Endothelial cell of umbilical vein (primary cell): ENCODE data around the gene CNKSR3. TPM values are rescaled to one million over a fixed set of nuclear protein-coding genes. Genes with fewer than 3 reads are reported as not detected.

Source experiments
- BruUV-seq: library from RNA; stranded (reverse); fragments of 400-500 nt; replicated peaks from 2 replicates; lab custom pipeline; 2021; lab: Mats Ljungman, UMichigan
- CTCF ChIA-PET: fragments of 300-600, 350-600 bp; sonication (Branson Sonifier 250); formaldehyde crosslinking; loops from one replicate; lab custom pipeline; 2021; ENCODE audit warnings: antibody characterized with exemption, inconsistent platforms; lab: Charles Lee
- POLR2A ChIA-PET: fragments of 300-600, 350-600 bp; sonication (Branson Sonifier 250); formaldehyde crosslinking; loops from one replicate; lab custom pipeline; 2021; ENCODE audit warnings: antibody characterized with exemption, inconsistent platforms; lab: Charles Lee
- DNase-seq: peaks from one replicate; pipeline ENCODE4 v3.0.0-alpha.2; 2011; ENCODE audit warnings: low read depth, low spot score
- FAIRE-seq: peaks from 2 replicates; lab custom pipeline; 2011; peaks lifted over from hg19 to GRCh38; lab: Jason Lieb, UNC
- H2AFZ ChIP-seq: 2 replicates; pipeline ENCODE4 v1.6.0; 2012; ENCODE audit warnings: low read depth, low read length, control low read depth, inconsistent platforms
- H3K27ac ChIP-seq: 2 replicates; pipeline ENCODE4 v1.5.1; 2011; ENCODE audit warnings: low read depth, mild to moderate bottlenecking, control low read depth, low read length, moderate library complexity; ENCODE audit not compliant: insufficient read depth
- H3K27me3 ChIP-seq, 2 experiments: 2 replicates each; pipeline versions ENCODE4 v1.6.0 to v1.6.1; 2011; ENCODE audit warnings: low read length in 2 of 2, mixed read lengths in 1 of 2; ENCODE audit not compliant: control insufficient read depth in 2 of 2, insufficient read depth in 2 of 2
- H3K36me3 ChIP-seq, 2 experiments: 2 replicates in 1 of 2; 3 replicates in 1 of 2; pipeline ENCODE4 v1.5.1; 2011; ENCODE audit warnings: low read length in 2 of 2, mild to moderate bottlenecking in 1 of 2, moderate library complexity in 1 of 2; ENCODE audit not compliant: control insufficient read depth in 2 of 2, insufficient read depth in 2 of 2; ENCODE audit errors: extremely low read depth in 1 of 2
- H3K4me1 ChIP-seq: 3 replicates; pipeline ENCODE4 v1.5.1; 2011; ENCODE audit warnings: mild to moderate bottlenecking, low read length; ENCODE audit not compliant: control insufficient read depth, insufficient read depth; ENCODE audit errors: extremely low read depth
- H3K4me2 ChIP-seq: 2 replicates; pipeline ENCODE4 v1.6.1; 2011; ENCODE audit warnings: low read length, control low read depth, mixed read lengths; ENCODE audit not compliant: insufficient read depth
- H3K4me3 ChIP-seq, 3 experiments: fragments of 200-600 bp in 1 of 3; sonication (generic), shearing (Covaris generic) in 1 of 3; replicated peaks in 1 of 3; 2 replicates each; pipeline ENCODE4 v1.5.1; 2011 to 2016; ENCODE audit warnings: control low read depth in 3 of 3, low read length in 3 of 3, mild to moderate bottlenecking in 2 of 3, inconsistent platforms in 1 of 3, low read depth in 1 of 3, moderate library complexity in 1 of 3; ENCODE audit not compliant: insufficient read depth in 1 of 3
- H3K79me2 ChIP-seq: 2 replicates; pipeline ENCODE4 v1.6.0; 2012; ENCODE audit warnings: low read length, inconsistent platforms; ENCODE audit not compliant: control insufficient read depth, insufficient read depth
- H3K9ac ChIP-seq: replicated peaks from 2 replicates; pipeline ENCODE3; 2011; ENCODE audit warnings: low read length, control low read depth; ENCODE audit not compliant: insufficient read depth; ENCODE audit errors: extremely low read depth
- H3K9me1 ChIP-seq: replicated peaks from 3 replicates; pipeline ENCODE4 v1.6.0; 2011; ENCODE audit warnings: mild to moderate bottlenecking, low read length; ENCODE audit not compliant: control insufficient read depth, insufficient read depth; ENCODE audit errors: extremely low read depth
- H3K9me3 ChIP-seq: replicated peaks from 2 replicates; pipeline ENCODE4 v1.5.1; 2012; ENCODE audit warnings: low read length, inconsistent platforms; ENCODE audit not compliant: control insufficient read depth, insufficient read depth
- H4K20me1 ChIP-seq: replicated peaks from 2 replicates; pipeline ENCODE3; 2011; ENCODE audit warnings: mild to moderate bottlenecking, low read length; ENCODE audit not compliant: control insufficient read depth, insufficient read depth; ENCODE audit errors: extremely low read depth
- EZH2 ChIP-seq: IDR thresholded peaks from 2 replicates; pipeline ENCODE4 v1.6.1; 2012; ENCODE audit warnings: borderline replicate concordance, low read depth, mild to moderate bottlenecking, moderate library complexity, low read length, inconsistent platforms; ENCODE audit not compliant: severe bottlenecking
- FOS ChIP-seq: IDR thresholded peaks from 2 replicates; pipeline ENCODE4 v1.6.1; 2011; ENCODE audit warnings: mild to moderate bottlenecking, low read length, moderate library complexity, borderline replicate concordance; ENCODE audit not compliant: insufficient read depth
- GATA2 ChIP-seq: IDR thresholded peaks from 2 replicates; pipeline ENCODE4 v1.7.0; 2011; ENCODE audit warnings: low read depth, mild to moderate bottlenecking, moderate library complexity, mixed read lengths, low read length; ENCODE audit not compliant: insufficient read length, insufficient read depth
- JUN ChIP-seq: IDR thresholded peaks from 2 replicates; pipeline ENCODE4 v1.6.1; 2011; ENCODE audit warnings: borderline replicate concordance, low read depth; ENCODE audit not compliant: insufficient read length, insufficient read depth
- MYC ChIP-seq: IDR thresholded peaks from one replicate; pipeline ENCODE4 v1.6.1; 2011; ENCODE audit warnings: mild to moderate bottlenecking, low read depth, low read length
- POLR2A ChIP-seq: IDR thresholded peaks from 2 replicates; pipeline ENCODE4 v1.6.1; 2012; ENCODE audit warnings: low read depth, mild to moderate bottlenecking, control low read depth, low read length
- POLR2AphosphoS5 ChIP-seq: IDR thresholded peaks from 2 replicates; pipeline ENCODE4 v1.6.1; 2012; ENCODE audit warnings: low read depth, mild to moderate bottlenecking, control low read depth, low read length, moderate library complexity; ENCODE audit not compliant: insufficient read depth
- dilution Hi-C: fragments of 300-500 bp; cut with MboI; formaldehyde crosslinking; loops from one replicate; pipeline ENCODE4 v1.15.0; 2019; ENCODE audit warnings: low sequenced_read_pairs; ENCODE audit not compliant: extremely low pct_ligation_motif_present
- intact Hi-C: fragments of 100-400 bp; cut with micrococcal nuclease; formaldehyde crosslinking; loops from one replicate; pipeline ENCODE4 v1.10.0; 2022
- polyA plus RNA-seq, 4 experiments: library from polyadenylated mRNA; depleted of rRNA in 3 of 4; stranded (reverse) in 3 of 4; unstranded in 1 of 4; fragments of >200 nt; gene quantifications; 2 replicates each; pipeline versions ENCODE4 v1.2.1 to v1.2.3, GENCODE V29; 2011 to 2012; ENCODE audit warnings: missing spikeins in 1 of 4
- total RNA-seq: library from RNA; stranded (reverse); gene quantifications from 2 replicates; pipeline ENCODE4 v1.2.3, GENCODE V29; 2021
- TF ChIP-seq, protein P1 (sequence below), 2 donors: IDR thresholded peaks; 1 replicate in 1 of 2; 2 replicates in 1 of 2; pipeline ENCODE4 v1.5.1; 2011; ENCODE audit warnings: low read length in 2 of 2, mild to moderate bottlenecking in 2 of 2, moderate library complexity in 2 of 2, control low read depth in 1 of 2, inconsistent platforms in 1 of 2, low read depth in 1 of 2; ENCODE audit not compliant: insufficient read depth in 1 of 2; ENCODE audit errors: extremely low read depth in 1 of 2
- TF ChIP-seq, protein P2 (sequence below): IDR thresholded peaks from 2 replicates; pipeline ENCODE4 v1.6.1; 2011; ENCODE audit not compliant: insufficient read depth, insufficient read length

Gene CNKSR3
- total and polyA plus RNA-seq, 2 donors (not counting 3 experiments of a cell fraction or from before 2014, with no cell fraction given) = 2.3 to 15.6 TPM

DNA sequence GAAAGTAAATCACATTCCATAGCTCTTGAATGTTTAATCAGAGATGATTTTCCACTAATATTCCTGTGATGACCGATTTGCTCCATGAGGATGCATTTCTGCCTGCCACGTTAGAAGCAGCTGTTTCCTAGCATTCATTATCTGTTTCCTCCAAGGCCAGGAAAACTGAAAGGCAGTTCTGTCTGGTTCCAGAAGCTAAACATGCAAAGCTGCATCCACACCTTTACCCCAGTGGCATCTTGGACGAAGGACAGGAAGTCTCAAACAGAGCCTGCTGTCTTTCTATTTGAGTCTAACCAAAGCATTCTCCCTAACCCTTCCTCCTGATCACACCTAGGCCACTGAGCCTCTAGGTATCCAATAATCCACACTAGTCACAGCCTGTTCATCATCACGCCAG lies 27.6 kb downstream of the CNKSR3 start:
- BruUV-seq = no TSS peak
- Histone ChIP-seq H3K27me3 (no peaks in the 10 kb centered on the region), H3K4me1 (peaks cover 13% of the 10 kb centered on the region), H3K9me1 (no peaks in the 10 kb centered on the region), H3K9ac (no peak overlapping the region), H3K36me3 (no peaks in the 10 kb centered on the region), H3K27ac (peak overlapping the region; percentile 27), H4K20me1 (no peaks in the 10 kb centered on the region), H3K79me2 (no peaks in the 10 kb centered on the region), H3K9me3 (no peaks in the 10 kb centered on the region), H2AFZ (no peak overlapping the region), H3K4me3 (no peak overlapping the region), H3K4me2 (peak overlapping the region; percentile 34)
- intact Hi-C loops (loop anchor here (1.0 to 2.0 kb wide), 2 partner anchors 28 to 50 kb away; partner anchors contain the start of gene CNKSR3), dilution Hi-C loops (no loop called here)
- FAIRE-seq = peak; percentile 95
- peak; percentile 95 for DNase-seq
- POLR2A ChIA-PET = interaction anchor here (1.0 kb wide), 1 partner anchor 26 kb away, joined by 3 read pairs; no protein-coding TSS in a partner anchor
- TF ChIP-seq POLR2A (peak; percentile 67), MYC (no peak), EZH2 (no peak), JUN (peak; percentile 75), FOS (peak; percentile 18), POLR2AphosphoS5 (peak; percentile 47), GATA2 (peak; percentile 32)
- TF ChIP-seq, protein P1, sequence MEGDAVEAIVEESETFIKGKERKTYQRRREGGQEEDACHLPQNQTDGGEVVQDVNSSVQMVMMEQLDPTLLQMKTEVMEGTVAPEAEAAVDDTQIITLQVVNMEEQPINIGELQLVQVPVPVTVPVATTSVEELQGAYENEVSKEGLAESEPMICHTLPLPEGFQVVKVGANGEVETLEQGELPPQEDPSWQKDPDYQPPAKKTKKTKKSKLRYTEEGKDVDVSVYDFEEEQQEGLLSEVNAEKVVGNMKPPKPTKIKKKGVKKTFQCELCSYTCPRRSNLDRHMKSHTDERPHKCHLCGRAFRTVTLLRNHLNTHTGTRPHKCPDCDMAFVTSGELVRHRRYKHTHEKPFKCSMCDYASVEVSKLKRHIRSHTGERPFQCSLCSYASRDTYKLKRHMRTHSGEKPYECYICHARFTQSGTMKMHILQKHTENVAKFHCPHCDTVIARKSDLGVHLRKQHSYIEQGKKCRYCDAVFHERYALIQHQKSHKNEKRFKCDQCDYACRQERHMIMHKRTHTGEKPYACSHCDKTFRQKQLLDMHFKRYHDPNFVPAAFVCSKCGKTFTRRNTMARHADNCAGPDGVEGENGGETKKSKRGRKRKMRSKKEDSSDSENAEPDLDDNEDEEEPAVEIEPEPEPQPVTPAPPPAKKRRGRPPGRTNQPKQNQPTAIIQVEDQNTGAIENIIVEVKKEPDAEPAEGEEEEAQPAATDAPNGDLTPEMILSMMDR (IDR thresholded peaks at IDR 0.05; ENCODE audit: extremely low read depth in 1 of 2, insufficient read depth in 1 of 2, low read depth in 1 of 2, low read length in 2 of 2) = no peak
- TF ChIP-seq, protein P2, sequence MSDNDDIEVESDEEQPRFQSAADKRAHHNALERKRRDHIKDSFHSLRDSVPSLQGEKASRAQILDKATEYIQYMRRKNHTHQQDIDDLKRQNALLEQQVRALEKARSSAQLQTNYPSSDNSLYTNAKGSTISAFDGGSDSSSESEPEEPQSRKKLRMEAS = no peak
- CTCF ChIA-PET = interaction anchor here (0.9 to 1.2 kb wide), 4 partner anchors 10 to 35 kb away, joined by 3 to 14 read pairs (median 4); no protein-coding TSS in a partner anchor
